ENCODE results near the gene TMEM117.
"Not testable (repeated sequence)": the region's sequence is repeated elsewhere in the genome, so short reads cannot be mapped to it uniquely, and the experiment has no call there.

TMEM117 gene

DNA sequence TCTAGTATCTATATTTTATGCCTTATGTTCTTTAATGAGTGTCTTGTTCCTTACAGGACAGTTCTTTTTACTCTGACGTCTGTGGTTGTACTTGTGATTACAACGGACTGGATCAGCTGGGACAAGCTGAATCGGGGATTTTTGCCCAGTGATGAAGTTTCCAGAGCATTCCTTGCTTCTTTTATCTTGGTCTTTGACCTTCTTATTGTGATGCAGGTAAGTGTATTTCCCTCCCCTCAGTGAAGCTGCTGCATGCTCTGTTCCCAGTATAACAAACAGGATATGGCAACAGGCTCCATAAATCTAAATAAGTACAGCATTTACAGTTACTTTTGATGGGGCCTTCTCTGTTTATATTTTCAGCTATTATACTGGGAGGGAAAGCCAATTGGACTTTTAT, 463.6 kb downstream of the TMEM117 start:
- no peak for DNase-seq (ENCODE audit: low read depth)

DNA sequence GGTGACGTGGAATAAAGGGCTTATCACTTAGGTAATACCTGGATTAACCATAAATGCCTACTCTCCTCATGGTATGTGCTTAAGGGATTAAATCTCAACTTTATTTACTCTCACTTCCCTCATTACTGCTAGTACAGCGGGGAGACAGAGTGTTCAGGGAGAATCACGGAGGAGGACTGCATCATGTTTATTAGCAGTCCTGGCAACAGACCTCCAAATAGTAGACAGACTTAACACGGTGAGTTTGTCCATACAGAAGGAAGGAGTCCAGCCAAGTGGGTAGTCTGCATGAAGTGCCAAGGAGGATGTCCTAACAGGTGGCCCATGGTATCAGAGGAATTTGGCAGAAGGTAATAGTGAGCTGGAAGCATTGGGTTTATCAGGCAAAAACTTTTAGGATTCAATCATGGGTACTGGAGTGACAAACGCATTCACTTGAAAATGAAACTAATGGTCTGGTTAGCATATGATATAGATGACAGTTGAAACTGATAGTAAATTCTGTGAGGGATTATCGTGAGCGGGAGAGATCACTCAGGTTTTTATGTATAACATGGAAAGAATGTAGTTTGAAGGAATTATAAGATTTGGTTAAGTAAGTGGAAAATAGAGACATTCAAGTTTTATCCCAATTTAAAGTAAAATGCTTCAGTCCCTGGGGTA, 471.8 kb downstream of the TMEM117 start:
- no peak for DNase-seq (ENCODE audit: low read depth)

DNA sequence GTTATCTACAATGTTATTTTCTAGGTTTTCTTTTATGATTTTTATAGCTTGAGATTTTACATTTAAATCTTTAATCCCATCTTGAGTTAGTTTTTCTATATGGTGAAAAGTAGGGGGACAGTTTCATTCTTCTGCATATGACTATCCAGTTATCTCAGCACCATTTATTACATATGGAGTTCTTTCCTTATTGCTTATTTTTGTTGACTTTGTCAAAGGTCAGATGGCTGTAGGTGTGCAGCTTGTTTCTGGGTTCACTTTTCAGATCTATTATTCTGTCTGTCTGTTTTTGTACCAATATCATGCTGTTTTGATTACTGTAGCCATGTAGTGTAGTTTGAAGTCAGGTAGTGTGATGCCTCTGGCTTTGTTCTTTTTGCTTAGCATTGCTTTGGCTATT, 477.3 kb downstream of the TMEM117 start:
- DNase-seq (ENCODE audit: low read depth): no peak

DNA sequence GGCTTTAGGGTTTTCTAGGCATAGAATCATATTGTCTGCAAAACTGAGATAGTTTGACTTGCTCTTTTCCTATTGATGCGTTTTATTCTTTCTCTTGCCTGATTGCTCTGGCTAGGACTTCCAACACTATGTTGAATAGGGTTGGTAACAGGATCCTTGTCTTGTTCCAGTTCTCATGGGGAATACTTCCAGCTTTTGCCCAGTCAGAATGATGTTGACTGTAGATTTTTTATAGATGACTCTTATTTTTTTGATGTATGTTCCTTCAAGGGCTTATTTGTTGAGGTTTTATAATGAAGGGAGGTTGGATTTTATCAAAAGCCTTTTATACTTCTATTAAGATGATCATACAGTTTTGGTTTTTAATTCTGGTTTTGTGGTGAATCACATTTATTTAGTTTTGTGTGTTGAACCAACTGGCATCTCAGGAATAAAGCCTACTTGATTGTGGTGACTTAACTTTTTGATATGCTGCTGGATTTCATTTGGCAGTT, 478.2 kb downstream of the TMEM117 start:
- DNase-seq (ENCODE audit: low read depth): no peak

DNA sequence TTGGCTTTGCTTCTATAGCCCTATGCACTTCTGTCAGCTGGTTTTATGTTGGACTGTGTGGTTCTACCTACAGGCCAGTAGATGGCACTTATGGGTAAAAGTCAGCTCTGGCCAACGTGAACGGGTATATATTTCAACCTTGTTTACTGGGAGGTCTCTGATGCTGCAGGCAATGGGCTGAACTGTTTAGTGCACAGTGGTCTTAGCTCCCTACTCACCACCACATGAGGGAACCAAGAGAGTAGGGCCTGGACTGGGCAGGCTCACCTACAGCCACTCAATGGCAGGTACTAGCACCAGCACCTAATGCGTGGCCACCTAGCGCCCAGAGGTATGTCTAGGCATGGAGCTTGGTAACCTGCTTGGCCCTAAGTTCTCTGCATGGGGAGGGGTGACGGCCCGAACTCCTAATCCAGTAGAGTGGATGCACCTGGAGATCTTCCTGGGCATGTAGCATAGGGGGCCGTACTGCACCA, 481.8 kb downstream of the TMEM117 start:
- DNase-seq (ENCODE audit: low read depth): no peak

DNA sequence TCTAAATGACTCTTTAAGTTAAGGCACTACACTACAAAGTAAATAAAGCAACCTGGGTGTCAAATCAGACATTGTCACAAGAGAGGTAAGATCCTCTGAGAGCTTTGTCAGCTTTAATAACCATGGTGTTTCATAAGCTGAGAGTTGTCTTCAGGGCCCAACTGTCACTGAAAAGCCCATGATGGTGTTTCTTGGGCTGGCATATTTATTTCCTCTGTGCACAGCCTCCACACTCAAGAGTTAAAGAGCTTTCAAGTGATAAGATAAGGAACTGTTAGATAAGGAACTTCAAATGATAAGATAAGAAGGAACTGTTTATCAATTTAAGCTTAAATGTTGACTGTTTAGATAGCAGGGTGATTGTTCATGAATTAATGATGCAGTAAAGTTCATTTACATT, 495.4 kb downstream of the TMEM117 start:
- DNase-seq (ENCODE audit: low read depth): no peak

DNA sequence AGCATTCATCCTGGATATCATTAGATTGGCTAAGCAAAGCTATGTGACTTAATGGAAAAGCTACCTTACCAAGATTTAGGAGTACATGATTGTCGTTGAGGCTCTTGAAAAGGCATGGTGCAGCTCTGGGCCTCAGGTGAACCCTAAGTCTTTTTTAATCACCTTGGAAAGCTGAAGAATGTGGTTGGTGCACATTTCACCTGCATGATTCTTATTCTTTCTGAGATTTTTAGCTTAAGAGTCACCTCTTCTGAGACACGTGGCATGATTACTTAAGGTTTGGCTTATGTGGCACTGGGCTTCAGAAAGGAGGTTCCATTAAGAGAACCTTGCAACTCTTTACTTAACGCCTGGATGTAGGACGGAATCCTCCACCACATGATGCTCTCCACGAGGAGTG, 498.5 kb downstream of the TMEM117 start:
- no peak for DNase-seq (ENCODE audit: low read depth)

DNA sequence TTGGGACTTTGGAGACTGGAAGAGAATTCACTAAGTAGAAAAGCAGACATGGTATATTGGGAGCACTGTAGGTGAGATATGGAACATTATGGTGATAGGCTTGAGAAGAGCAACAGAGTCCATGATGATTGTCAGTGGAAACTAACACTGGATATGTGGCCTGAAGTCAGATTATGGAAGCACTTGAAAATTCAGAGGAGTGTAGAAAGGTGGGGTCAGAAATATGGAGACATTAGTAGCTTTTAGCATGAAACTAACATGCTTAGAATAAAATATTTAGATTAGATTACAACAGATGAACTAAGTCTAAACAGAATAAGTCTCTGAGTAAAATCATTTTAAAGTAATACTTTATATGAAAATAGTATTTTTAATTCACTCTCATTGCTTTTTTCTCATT, 499.1 kb downstream of the TMEM117 start:
- DNase-seq (ENCODE audit: low read depth): no peak

DNA sequence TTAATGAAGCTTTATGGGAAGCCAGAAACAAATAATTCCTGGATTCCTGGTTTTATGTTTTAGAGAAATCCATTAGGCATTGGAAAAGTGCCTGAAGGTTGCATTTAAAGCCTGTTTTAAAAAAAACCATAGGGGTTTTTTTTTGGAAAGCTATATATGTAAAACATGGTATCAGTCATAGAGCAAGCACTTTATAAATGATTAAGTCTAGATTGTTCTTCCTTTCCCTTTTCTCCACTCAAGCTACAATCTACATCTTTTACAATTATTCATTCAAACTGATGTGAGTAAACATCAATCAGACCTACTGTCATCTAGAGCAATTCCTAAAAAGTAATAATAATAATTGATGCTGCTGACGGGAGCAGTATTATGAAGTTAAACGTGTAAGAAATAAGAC, 500.7 kb downstream of the TMEM117 start:
- no peak for DNase-seq (ENCODE audit: low read depth)

DNA sequence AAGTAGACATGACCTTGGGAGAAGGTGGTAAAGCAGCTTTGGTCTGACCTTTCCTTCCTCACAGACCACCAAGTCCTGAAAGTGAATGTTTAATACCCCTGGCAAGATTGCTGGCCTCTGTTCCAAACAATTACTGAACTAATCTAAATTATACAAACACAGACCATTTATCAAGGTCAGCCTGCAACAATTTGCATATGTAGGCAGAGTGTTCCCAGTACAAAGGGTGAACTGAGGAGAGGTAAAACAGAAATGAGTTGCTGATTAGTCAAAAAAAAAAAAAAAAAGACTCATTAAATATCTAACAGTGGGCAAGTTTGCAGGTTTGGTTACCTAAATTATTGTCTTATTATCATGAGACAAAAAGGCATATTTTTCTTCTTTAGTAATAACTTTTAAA, 506.5 kb downstream of the TMEM117 start:
- DNase-seq (ENCODE audit: low read depth): no peak

DNA sequence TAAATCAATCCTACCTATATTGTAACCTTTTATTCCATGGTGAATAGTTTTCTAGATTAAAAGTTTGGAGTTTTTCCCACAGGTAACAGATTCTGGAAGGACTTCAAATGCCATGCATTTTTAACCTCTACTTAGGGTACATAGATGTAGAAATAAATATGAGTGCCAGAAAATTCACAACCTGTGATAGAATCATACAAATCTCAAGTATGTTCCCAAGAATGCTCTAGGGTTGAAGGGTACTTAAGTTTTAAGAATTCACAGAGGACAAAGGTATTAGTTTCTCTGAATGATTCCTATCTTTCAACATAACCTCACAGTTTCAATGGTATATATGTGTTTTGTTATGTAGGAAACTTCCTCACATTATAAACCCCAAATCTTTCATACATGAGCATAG, 511.3 kb downstream of the TMEM117 start:
- DNase-seq (ENCODE audit: low read depth): no peak

DNA sequence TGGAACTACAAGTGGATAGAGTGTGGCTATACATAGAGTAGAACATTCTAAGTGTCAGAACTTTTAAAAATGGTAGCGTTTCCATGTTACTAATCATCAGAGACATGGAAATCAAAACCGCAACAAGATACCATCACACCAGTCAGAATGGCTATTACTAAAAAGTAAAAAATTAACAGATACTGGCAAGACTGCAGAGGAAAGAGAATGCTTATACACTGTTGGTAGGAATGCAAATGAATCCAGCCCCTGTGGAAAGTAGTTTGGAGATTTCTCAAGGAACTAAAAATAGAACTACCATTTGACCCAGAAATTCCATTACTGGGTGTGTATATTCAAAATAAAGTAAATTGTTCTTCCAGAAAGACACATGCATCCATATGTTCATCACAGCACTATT, 521.6 kb downstream of the TMEM117 start:
- DNase-seq (ENCODE audit: low read depth): no peak

DNA sequence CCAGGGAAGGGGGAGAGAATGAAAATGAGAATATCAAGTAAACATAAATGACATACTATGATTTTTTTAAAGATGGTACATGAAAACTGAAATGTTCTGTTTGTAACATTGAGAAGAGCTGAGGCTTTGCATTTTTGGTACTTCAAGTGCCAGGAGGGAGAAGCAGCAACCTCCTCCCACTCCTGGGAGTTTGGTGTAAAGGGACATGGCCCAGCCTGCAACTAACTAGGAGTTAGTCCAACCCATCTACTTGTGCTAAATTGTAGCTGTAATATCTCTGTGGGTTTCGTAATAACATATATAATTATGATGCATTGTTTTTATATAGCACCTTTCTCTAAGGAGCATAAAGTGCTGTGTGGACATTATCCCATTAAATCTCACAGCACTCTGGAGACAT, 522.8 kb downstream of the TMEM117 start:
- no peak for DNase-seq (ENCODE audit: low read depth)

DNA sequence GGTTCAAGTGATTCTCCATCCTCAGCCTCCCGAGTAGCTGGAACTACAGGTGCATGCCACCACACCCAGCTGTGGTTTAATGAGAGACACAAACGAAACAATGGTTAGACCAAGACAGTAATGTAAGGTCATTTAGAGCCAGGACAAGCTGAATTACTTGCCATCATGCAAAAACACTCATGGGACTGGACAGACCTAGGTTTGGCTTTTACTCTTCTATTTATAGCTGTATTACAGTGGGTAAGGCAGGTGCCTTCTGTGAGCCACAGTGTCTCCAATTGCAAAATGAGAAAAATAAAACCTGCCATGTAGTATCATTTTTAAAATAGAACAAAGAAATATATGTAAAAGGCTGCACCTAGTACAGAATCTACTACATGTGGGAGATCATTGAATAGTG, 527.1 kb downstream of the TMEM117 start:
- DNase-seq (ENCODE audit: low read depth): no peak

DNA sequence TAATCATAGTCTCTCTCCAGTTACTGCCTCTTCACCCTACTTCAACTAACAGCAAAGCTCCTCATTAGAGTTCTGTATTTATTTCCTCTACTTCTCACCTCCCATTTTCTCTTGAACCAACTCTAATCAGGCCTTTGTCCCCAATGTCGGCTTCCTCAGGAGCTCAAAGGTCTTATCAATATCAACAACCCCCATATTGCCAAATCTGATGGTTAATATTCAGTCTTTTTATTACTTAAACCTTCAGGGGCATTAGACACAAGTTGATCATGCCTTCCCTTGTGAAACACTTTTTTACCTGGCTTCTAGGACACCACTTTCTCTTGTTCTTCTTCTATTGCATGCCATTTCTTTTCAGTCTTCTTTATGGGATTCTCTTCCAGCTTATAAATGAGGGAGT, 531.3 kb downstream of the TMEM117 start:
- DNase-seq (ENCODE audit: low read depth): no peak

DNA sequence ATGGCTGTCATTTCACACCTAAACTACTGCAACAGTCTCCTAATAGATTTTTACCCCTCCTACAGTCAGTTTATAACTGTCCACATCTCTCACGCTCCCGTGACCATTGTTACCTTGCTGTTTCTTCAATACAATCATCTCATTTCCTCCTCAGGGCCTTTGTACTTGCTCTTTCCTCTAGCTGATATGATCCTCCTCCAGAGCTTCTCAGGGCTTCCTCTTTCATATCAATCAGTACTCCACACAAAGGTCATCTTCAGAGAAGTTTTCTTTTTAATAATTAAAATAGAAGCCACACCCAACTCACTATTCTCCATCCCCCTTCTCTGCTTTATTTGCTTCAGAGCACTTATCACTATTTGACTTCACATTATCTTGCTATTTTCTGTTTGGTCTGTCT, 532.0 kb downstream of the TMEM117 start:
- DNase-seq (ENCODE audit: low read depth): no peak

DNA sequence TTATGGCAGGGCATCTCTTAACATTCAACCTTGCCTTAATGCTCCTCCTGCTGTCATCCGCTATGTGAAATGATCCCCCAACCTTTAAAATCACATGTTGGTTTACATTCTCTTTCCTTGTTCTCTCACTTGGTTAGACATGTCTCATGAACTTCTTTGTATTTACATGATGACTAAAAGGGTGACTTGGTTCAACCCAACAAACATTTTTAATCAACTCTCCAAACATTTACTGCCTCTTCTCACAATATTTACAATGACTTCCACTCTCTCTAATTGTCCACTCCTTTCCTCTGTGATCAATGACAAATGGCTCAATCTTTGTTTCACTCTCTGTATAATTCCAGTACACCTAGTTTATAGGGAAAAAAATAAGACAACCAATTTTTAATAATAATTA, 534.1 kb downstream of the TMEM117 start:
- no peak for DNase-seq (ENCODE audit: low read depth)

DNA sequence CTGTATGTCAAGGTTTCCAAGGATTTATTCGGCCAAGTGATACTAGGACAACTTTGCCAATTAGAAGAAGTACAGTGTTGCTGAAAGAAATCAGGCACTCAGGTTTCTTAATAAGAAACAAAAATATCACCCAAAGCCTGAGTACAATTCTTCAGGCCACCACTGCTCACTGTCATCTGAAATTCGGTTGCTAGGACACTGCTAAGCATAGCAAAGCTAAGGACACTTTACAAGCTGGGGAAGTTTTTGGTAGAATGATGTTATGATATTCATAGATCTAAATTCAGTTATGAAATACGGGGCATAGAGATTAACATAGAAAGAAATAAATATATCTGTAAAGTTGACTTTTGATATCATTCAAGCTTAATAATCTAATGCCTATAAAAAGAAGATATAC, 535.1 kb downstream of the TMEM117 start:
- no peak for DNase-seq (ENCODE audit: low read depth)

DNA sequence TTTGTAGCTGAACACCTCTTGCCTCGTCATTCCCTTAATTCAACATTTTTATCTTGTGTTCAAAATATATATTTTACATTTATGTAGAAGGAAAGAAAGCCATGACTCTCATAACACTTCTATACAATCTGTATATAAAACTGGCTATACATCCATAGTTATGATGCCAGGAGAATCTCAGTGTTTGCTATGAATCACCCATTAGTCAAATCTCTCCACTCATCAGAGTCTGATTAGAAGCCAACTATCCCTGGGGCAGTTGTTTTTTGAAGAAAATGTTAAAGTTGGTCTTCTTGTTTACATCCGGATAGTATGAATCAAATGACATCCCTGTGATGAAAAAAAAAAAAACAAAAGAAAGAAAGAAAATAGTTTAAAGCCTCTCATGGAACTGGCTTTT, 536.4 kb downstream of the TMEM117 start:
- DNase-seq (ENCODE audit: low read depth): no peak

DNA sequence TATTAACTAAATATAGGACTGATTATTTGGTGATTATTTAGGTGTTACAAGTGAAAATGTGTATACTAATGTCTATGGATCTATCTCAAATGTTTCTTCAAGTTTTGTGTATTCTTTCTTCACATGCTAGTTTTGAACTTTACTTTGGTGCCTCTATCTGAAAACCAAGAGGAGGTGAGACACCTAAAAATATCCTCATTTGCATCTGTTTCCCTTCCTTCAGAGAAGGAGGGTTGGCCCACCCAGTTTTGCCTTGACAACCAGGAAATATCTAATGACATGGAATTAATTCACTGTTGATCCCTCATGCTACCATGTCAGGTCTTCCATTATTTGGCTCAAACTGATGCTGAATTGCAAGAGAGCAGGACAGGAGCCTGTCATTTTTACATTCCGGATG, 539.8 kb downstream of the TMEM117 start:
- no peak for DNase-seq (ENCODE audit: low read depth)

DNA sequence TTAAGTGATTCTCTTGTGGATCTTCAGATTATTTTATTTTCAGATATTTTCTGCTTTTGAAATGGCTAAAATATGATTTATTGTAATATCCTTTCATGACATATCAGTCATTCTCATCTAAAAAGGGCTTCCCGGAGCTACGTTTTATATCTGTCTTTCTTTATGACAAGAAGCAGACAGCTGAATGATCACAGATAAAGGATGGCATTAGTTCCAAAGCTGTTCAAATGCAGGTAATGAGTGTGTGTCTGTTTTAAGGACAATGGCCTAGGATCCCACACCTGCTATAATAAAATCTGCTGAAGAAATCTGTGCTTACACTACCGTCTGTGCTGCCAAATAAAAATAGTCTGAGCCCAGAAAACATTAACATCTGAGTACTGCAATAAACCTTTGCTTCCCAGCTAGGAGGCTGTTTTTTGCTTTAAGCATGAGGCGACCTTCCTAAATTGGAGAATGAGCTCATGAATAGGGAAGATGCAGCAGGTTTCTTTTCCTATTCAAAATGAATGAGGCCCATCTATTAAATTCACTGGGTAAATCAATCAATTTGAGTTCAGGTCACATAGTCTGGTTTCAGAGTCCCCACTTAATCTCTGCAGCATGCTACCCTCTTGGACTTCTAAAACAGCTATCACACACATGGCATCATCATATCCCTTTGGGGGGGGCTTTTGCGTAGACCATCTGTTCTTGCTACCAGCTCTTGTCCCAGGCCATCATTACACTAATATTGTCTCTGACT, 541.7 kb downstream of the TMEM117 start:
- DNase-seq (ENCODE audit: low read depth): no peak

DNA sequence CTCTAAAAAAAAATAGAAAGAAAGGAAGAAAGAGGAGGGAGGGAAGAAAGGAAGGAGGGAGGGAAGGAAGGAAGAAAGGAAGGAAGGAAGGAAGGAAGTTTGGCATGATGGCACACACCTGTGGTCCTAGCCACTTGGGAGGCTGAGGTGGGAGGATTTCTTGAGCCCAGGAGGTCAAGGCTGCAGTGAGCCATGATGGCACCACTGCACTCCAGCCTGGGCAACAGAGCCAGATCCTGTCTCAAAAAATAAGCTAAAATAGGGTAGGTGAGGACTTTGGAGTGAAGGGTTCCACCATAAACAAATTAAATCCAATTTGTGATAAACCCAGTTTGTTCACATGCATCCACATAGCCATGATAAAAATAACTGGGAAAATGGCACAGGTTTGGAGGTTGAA, 543.2 kb downstream of the TMEM117 start:
- DNase-seq (ENCODE audit: low read depth): not testable (repeated sequence)

DNA sequence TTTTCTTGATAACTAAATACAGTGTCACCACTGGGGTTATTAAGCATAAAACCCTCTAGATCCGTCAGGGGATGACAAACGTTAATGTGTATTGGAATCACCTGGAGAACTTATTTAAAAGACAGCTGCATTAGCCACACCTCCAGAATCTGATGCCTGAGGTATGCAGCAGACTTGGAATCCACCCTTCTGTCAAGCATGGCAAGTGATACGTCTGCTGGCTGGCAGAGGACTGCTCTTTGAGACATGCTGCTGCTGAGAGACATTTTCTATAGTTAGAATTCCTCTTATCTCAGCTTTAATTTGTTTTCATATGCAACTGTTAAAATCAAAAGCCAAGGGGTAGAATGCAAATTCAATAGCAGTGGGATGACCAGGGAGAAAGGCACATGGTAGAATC, 544.0 kb downstream of the TMEM117 start:
- DNase-seq (ENCODE audit: low read depth): no peak

DNA sequence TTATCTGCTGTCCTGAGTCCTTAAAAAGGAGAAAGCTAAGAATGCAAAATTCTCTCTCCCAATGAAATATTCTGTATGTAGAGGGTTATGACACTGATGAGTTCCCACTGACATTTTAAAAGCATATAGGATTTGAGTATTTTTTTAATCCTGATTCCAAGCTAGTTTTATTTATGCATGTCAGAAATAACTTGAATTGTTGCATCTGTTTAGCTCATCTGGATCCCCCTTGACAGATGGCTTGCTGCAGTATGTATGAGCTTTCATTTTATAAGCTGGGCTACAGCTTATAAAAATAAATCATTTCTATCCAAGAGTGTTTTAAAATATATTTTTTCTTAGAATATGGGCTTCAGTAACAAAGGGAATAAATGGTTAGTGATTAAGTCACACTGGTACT, 545.0 kb downstream of the TMEM117 start:
- DNase-seq (ENCODE audit: low read depth): no peak

Measured in stimulated activated CD8-positive, alpha-beta memory T cell treated with anti-CD3 and anti-CD28 coated beads, Interleukin-4, amount 100 ng/mL, for 24 hours (primary cell).